ENCODE measurements around the gene PDS5A. TPM values are rescaled to one million over a fixed set of nuclear protein-coding genes. Genes with fewer than 3 reads are reported as not detected.
"Not testable (repeated sequence)": the region's sequence is repeated elsewhere in the genome, so short reads cannot be mapped to it uniquely, and the experiment has no call there.

The PDS5A gene
- total RNA-seq, 1 donor from 2014 or later, result 82.1 TPM

DNA sequence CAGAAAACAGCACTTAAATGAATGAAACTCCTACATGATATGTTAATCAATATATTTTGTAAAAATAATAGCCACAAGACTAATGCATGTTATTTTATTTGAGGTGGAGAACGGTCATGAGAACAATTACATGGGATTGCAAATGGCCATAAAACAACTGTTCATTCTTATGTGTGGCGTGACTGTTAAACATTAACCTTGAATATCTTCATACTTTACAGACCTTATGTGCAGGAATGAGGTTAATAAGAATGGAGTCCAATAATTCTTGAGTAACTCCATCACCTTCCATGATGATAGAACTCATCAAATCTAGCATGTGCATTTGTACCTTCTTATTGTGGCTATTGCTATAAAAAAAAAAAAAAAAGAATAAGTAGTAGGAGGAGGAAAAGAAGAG, 55.3 kb downstream of the PDS5A start:
- Mint-ChIP-seq H3K36me3 (ENCODE audit: low read depth) (peaks cover 14% of the 10 kb centered on the region), H3K4me3 (no peak overlapping the region), H3K9me3 (no peaks in the 10 kb centered on the region), H3K27me3 (ENCODE audit: low read depth) (no peaks in the 10 kb centered on the region), H3K27ac (ENCODE audit: unreplicated experiment) (no peak overlapping the region), H3K4me1 (no peaks in the 10 kb centered on the region)
- TF ChIP-seq, protein P1, sequence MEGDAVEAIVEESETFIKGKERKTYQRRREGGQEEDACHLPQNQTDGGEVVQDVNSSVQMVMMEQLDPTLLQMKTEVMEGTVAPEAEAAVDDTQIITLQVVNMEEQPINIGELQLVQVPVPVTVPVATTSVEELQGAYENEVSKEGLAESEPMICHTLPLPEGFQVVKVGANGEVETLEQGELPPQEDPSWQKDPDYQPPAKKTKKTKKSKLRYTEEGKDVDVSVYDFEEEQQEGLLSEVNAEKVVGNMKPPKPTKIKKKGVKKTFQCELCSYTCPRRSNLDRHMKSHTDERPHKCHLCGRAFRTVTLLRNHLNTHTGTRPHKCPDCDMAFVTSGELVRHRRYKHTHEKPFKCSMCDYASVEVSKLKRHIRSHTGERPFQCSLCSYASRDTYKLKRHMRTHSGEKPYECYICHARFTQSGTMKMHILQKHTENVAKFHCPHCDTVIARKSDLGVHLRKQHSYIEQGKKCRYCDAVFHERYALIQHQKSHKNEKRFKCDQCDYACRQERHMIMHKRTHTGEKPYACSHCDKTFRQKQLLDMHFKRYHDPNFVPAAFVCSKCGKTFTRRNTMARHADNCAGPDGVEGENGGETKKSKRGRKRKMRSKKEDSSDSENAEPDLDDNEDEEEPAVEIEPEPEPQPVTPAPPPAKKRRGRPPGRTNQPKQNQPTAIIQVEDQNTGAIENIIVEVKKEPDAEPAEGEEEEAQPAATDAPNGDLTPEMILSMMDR (conservative IDR thresholded peaks at IDR 0.05), result no peak
- no peak for DNase-seq (ENCODE audit: low read depth, low spot score)

DNA sequence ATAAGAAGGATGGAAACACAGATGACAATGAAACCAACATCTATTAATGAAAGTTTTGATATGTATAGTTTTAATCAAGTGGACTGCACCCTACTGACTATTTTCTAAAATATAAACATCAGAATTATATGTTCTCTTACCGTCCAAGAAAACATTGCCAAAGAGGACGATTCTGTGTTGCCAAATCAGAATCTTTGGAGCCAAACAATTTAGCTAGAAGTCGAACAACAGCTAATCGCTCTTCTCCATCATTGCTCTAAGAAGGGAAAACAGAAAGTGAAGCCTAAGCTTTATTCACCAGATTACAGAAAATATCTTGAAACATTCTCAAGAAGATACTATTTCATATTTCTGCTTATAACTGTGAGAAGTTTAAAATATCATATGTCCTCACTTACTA, 64.2 kb downstream of the PDS5A start:
- H3K9me3 Mint-ChIP-seq, result no peaks in the 10 kb centered on the region
- no peak overlapping the region for H3K4me3 Mint-ChIP-seq
- H3K4me1 Mint-ChIP-seq, result no peaks in the 10 kb centered on the region
- no peak overlapping the region for H3K27ac Mint-ChIP-seq (ENCODE audit: unreplicated experiment)
- H3K36me3 Mint-ChIP-seq (ENCODE audit: low read depth), result peaks cover 8% of the 10 kb centered on the region
- DNase-seq (ENCODE audit: low read depth, low spot score), result no peak
- TF ChIP-seq, protein P1 (conservative IDR thresholded peaks at IDR 0.05), result no peak
- H3K27me3 Mint-ChIP-seq (ENCODE audit: low read depth), result no peaks in the 10 kb centered on the region

DNA sequence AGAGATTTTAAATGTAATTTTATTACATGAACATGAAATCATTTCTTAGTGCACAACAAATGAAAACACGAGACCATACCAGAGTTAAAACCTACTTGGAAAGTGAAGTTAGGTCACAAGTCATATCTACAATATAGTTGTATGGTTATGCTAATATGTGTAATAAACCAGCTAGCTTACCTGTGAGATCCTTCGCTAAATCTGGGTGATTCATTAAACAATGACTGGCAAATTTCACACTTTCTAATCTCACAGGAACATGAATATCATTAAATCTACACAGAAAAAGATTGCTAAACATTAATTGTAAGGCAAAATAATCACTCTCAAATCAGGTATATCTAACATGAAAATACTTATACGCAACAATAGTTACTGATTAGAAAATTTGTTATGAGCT, 67.6 kb downstream of the PDS5A start:
- TF ChIP-seq, protein P1 (conservative IDR thresholded peaks at IDR 0.05), result no peak
- DNase-seq (ENCODE audit: low read depth, low spot score), result no peak
- Mint-ChIP-seq H3K4me1 (no peaks in the 10 kb centered on the region), H3K9me3 (no peaks in the 10 kb centered on the region), H3K27ac (ENCODE audit: unreplicated experiment) (no peak overlapping the region), H3K27me3 (ENCODE audit: low read depth) (no peaks in the 10 kb centered on the region), H3K36me3 (ENCODE audit: low read depth) (peaks cover 16% of the 10 kb centered on the region), H3K4me3 (no peak overlapping the region)

DNA sequence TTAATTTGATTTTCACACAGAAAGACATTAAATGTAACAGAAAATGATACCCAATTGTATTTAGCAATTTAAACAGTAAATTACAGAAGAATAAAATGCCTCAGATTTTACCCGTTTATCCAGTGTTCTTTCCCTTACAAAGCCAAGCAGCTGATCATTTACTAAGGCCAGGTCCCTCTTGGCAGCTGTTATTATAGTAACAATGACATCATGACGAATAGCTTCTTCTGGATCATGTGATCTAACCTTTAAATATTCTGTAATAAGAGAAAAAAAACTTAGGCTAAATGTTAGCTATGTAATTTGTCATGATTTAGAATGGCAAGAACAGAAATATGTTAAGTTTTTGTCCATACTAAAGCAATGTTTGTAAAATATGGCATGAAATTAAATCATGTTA, 69.4 kb downstream of the PDS5A start:
- Mint-ChIP-seq H3K36me3 (ENCODE audit: low read depth) (peaks cover 16% of the 10 kb centered on the region), H3K4me3 (no peak overlapping the region), H3K9me3 (no peaks in the 10 kb centered on the region), H3K27ac (ENCODE audit: unreplicated experiment) (no peak overlapping the region), H3K27me3 (ENCODE audit: low read depth) (no peaks in the 10 kb centered on the region), H3K4me1 (no peaks in the 10 kb centered on the region)
- TF ChIP-seq, protein P1 (conservative IDR thresholded peaks at IDR 0.05), result no peak
- DNase-seq (ENCODE audit: low read depth, low spot score), result no peak

DNA sequence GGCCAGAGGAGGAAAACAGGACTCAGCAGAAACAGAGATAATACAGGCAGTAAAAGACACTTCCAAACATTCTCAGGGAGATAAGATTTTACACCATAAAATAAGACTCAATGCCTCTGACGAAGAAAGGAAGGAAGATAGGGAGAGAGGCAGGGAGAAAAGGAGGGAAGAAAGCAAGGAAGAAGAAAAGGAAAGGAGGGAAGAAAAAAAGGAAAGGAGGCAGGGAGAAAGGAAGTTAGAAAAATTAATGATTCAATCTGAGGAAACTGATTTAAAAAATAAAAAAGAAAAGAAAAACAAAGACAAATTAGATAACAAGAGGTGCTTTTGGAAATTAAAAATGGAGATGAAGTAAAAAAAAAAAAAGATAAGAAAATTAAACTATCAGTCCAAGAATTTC, 72.1 kb downstream of the PDS5A start:
- Mint-ChIP-seq H3K27me3 (ENCODE audit: low read depth) (no peaks in the 10 kb centered on the region), H3K27ac (ENCODE audit: unreplicated experiment) (peak overlapping the region; percentile 40), H3K4me3 (no peak overlapping the region), H3K36me3 (ENCODE audit: low read depth) (peaks cover 16% of the 10 kb centered on the region), H3K9me3 (no peaks in the 10 kb centered on the region), H3K4me1 (no peaks in the 10 kb centered on the region)
- TF ChIP-seq, protein P1 (conservative IDR thresholded peaks at IDR 0.05), result no peak
- DNase-seq (ENCODE audit: low read depth, low spot score), result no peak

DNA sequence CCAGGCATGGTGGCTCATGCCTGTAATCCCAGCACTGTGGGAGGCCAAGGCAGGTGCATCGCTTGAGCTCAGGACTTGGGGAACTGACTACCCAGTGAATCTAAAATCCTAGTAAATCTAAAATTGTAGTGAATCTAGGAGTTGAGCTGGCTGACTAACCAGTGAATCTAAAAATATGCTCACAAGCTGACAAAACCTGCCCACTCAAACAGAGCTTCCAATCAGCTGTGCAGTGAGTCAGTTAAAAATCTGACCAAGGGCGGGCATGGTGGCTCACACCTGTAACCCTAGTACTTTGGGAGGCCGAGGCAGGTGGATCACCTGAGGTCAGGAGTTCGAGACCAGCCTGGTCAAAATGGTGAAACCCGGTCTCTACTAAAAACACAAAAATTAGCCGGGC, 72.7 kb downstream of the PDS5A start:
- H3K27me3 Mint-ChIP-seq (ENCODE audit: low read depth); DNase-seq (ENCODE audit: low read depth, low spot score); H3K27ac Mint-ChIP-seq (ENCODE audit: unreplicated experiment); H3K4me3 Mint-ChIP-seq; H3K4me1 Mint-ChIP-seq; H3K9me3 Mint-ChIP-seq: not testable (repeated sequence)
- H3K36me3 Mint-ChIP-seq (ENCODE audit: low read depth), result peaks cover 16% of the 10 kb centered on the region
